SHP77 (cell line): Measurements from ENCODE around the gene PANX3.
"Not testable (repeated sequence)": the region's sequence is repeated elsewhere in the genome, so short reads cannot be mapped to it uniquely, and the experiment has no call there.

Source experiments
- DNase-seq, 2 experiments: peaks; one replicate each; lab custom pipeline; 2025; lab: John Stamatoyannopoulos, UW

PANX3 gene

GRCh38 chr11:124611064-124611463 is at the start of gene PANX3:
Gene PANX3, plus strand, starts transcription at chr11:124611428. Its CDS starts 129 bp downstream, at chr11:124611557.
- DNase-seq: no peak

GRCh38 chr11:124569697-124570096 is 41.5 kb upstream of the PANX3 start, which contains the start of gene OR8A1:
Gene OR8A1, plus strand, starts transcription at chr11:124569997. Its CDS starts 123 bp downstream, at chr11:124570120.
- no peak for DNase-seq

GRCh38 chr11:124570160-124570559 is 41.1 kb upstream of the PANX3 start:
- DNase-seq: no peak

GRCh38 chr11:124577716-124578427 is 33.4 kb upstream of the PANX3 start:
- no peak for DNase-seq

- no peak for DNase-seq
These were observed 32.5 kb upstream of the PANX3 start for GRCh38 chr11:124578761-124579160.

GRCh38 chr11:124581817-124582216 is 29.4 kb upstream of the PANX3 start:
- DNase-seq: no peak

- no peak for DNase-seq
These were observed 28.7 kb upstream of the PANX3 start for GRCh38 chr11:124582565-124582964.

- no peak for DNase-seq
These were observed 27.4 kb upstream of the PANX3 start for GRCh38 chr11:124583781-124584180.

- DNase-seq: no peak
These were observed 26.4 kb upstream of the PANX3 start for GRCh38 chr11:124584681-124585372.

- DNase-seq: peak; percentile 36 to 42
These were observed 24.9 kb upstream of the PANX3 start for GRCh38 chr11:124586238-124586860.

GRCh38 chr11:124591430-124591829 is 19.8 kb upstream of the PANX3 start:
- no peak for DNase-seq

- no peak for DNase-seq
These were observed 18.6 kb upstream of the PANX3 start for GRCh38 chr11:124592627-124593026.

GRCh38 chr11:124595302-124595701 is 15.9 kb upstream of the PANX3 start:
- no peak for DNase-seq

- DNase-seq: no peak
These were observed 13.6 kb upstream of the PANX3 start for GRCh38 chr11:124597626-124598025.

- DNase-seq: no peak
These were observed 10.5 kb upstream of the PANX3 start for GRCh38 chr11:124600621-124601320.

GRCh38 chr11:124602193-124602592 is 9.0 kb upstream of the PANX3 start:
- DNase-seq: no peak

GRCh38 chr11:124602723-124603122 is 8.5 kb upstream of the PANX3 start:
- not testable (repeated sequence) for DNase-seq

GRCh38 chr11:124605719-124606118 is 5.5 kb upstream of the PANX3 start:
- peak in 1 of 2 experiments; percentile 34 for DNase-seq

GRCh38 chr11:124608147-124608546 is 3.1 kb upstream of the PANX3 start:
- DNase-seq: no peak

GRCh38 chr11:124610295-124610694 is 933 bp upstream of the PANX3 start:
- DNase-seq: no peak

- DNase-seq: no peak
These were observed 817 bp downstream of the PANX3 start for GRCh38 chr11:124612045-124612444.

GRCh38 chr11:124612567-124613246 is 1.5 kb downstream of the PANX3 start:
- no peak for DNase-seq
